Stimulated activated naive CD8-positive, alpha-beta T cell treated with anti-CD3 and anti-CD28 coated beads, Interleukin-15, Interleukin-2, amounts not matched to agents 100 U/mL and 50 U/mL, for 24 hours (primary cell): ENCODE results near the gene NFAM1.

Experiments used
- ATAC-seq: fragments of 150-1000 bp; cut with Tn5 transposase; one replicate; pipeline ENCODE4 v1.10.0; 2021
- DNase-seq: peaks from one replicate; pipeline ENCODE4 v3.0.0; 2021

The NFAM1 gene

GRCh38 chr22:42358643-42359558, 73.3 kb downstream of the NFAM1 start:
- ATAC-seq (no peak), DNase-seq (no peak)

GRCh38 chr22:42357634-42358296, 74.4 kb downstream of the NFAM1 start:
- ATAC-seq (no peak), DNase-seq (no peak)

- DNase-seq (no peak), ATAC-seq (no peak)
Measured at GRCh38 chr22:42357221-42357620, 75.0 kb downstream of the NFAM1 start.

- DNase-seq, result no peak
- no peak for ATAC-seq
Measured at GRCh38 chr22:42356533-42356932, 75.7 kb downstream of the NFAM1 start.

- DNase-seq (no peak), ATAC-seq (no peak)
Measured at GRCh38 chr22:42353883-42354727, 78.1 kb downstream of the NFAM1 start.

- no peak for DNase-seq
- no peak for ATAC-seq
Measured at GRCh38 chr22:42350373-42350772, 81.8 kb downstream of the NFAM1 start.

- no peak for DNase-seq
- ATAC-seq, result no peak
Measured at GRCh38 chr22:42347281-42347824, 84.8 kb downstream of the NFAM1 start.

- no peak for ATAC-seq
Measured at GRCh38 chr22:42346722-42347121, 85.5 kb downstream of the NFAM1 start.

GRCh38 chr22:42345458-42345857, 86.7 kb downstream of the NFAM1 start:
- DNase-seq, result no peak
- no peak for ATAC-seq

More at GRCh38 chr22:42346722-42347121, 85.5 kb downstream of the NFAM1 start:
- DNase-seq, result no peak

- no peak for ATAC-seq
- DNase-seq, result no peak
Measured at GRCh38 chr22:42344361-42344905, 87.8 kb downstream of the NFAM1 start.

GRCh38 chr22:42343531-42344081, 88.6 kb downstream of the NFAM1 start:
- no peak for DNase-seq
- no peak for ATAC-seq

GRCh38 chr22:42343121-42343454, 89.1 kb downstream of the NFAM1 start:
- DNase-seq (peak; percentile 19), ATAC-seq (no peak)

GRCh38 chr22:42342426-42343120, 89.6 kb downstream of the NFAM1 start:
- ATAC-seq (no peak), DNase-seq (no peak)

- no peak for ATAC-seq
- DNase-seq, result no peak
Measured at GRCh38 chr22:42341779-42342178, 90.4 kb downstream of the NFAM1 start.

GRCh38 chr22:42340829-42341383, 91.3 kb downstream of the NFAM1 start:
- ATAC-seq (no peak), DNase-seq (no peak)

- no peak for DNase-seq
Measured at GRCh38 chr22:42340150-42340549, 92.1 kb downstream of the NFAM1 start.

GRCh38 chr22:42338479-42338878, 93.7 kb downstream of the NFAM1 start:
- ATAC-seq, result no peak
- no peak for DNase-seq

More at GRCh38 chr22:42340150-42340549, 92.1 kb downstream of the NFAM1 start:
- ATAC-seq, result no peak

- DNase-seq (no peak), ATAC-seq (no peak)
Measured at GRCh38 chr22:42337356-42337755, 94.8 kb downstream of the NFAM1 start.

GRCh38 chr22:42336527-42337227, 95.5 kb downstream of the NFAM1 start:
- ATAC-seq, result no peak
- no peak for DNase-seq

GRCh38 chr22:42335839-42336378, 96.3 kb downstream of the NFAM1 start:
- ATAC-seq, result no peak
- no peak for DNase-seq
